ENCODE data around the gene OTC.

DNA sequence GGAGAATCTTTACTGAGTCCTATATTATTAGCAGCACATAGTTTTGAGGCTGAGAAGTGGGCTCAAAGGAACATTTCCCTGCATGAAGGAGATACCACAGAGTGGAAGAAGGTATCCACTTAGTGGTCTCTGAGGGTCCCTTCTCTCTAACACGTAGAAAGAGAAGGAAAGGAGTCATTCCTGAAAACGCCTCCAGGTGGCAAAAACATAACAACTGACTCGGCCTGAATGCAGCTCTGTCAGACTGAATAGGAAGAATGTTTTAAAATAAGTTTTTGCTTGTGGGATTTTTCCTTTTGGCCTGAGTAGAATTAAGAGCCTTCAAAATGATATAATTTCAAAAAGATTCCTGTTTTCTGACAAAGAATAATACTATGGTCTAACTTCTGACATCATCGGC lies 48.4 kb upstream of the OTC start:
- TF ChIP-seq, protein P1, sequence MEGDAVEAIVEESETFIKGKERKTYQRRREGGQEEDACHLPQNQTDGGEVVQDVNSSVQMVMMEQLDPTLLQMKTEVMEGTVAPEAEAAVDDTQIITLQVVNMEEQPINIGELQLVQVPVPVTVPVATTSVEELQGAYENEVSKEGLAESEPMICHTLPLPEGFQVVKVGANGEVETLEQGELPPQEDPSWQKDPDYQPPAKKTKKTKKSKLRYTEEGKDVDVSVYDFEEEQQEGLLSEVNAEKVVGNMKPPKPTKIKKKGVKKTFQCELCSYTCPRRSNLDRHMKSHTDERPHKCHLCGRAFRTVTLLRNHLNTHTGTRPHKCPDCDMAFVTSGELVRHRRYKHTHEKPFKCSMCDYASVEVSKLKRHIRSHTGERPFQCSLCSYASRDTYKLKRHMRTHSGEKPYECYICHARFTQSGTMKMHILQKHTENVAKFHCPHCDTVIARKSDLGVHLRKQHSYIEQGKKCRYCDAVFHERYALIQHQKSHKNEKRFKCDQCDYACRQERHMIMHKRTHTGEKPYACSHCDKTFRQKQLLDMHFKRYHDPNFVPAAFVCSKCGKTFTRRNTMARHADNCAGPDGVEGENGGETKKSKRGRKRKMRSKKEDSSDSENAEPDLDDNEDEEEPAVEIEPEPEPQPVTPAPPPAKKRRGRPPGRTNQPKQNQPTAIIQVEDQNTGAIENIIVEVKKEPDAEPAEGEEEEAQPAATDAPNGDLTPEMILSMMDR (IDR thresholded peaks at IDR 0.05), result no peak
- TF ChIP-seq POLR2AphosphoS5 (IDR thresholded peaks at IDR 0.05) (no peak), POLR2A (IDR thresholded peaks at IDR 0.05) (no peak)
